Chondrocyte (in vitro differentiated cells): ENCODE measurements around the gene GPR156. TPM values are rescaled to one million over a fixed set of nuclear protein-coding genes. Genes with fewer than 3 reads are reported as not detected.

ENCODE experiments used
- DNase-seq: peaks from one replicate; pipeline ENCODE4 v3.0.0; 2021; ENCODE audit warnings: mixed read lengths, low spot score
- H3K27ac Mint-ChIP-seq: one replicate; pipeline ENCODE4 v1.8.0; 2021; ENCODE audit warnings: mild to moderate bottlenecking, moderate library complexity, mixed read lengths; ENCODE audit not compliant: unreplicated experiment
- H3K27me3 Mint-ChIP-seq: 2 replicates; pipeline ENCODE4 v1.8.0; 2021; ENCODE audit warnings: low read depth, mixed read lengths
- H3K36me3 Mint-ChIP-seq: 2 replicates; pipeline ENCODE4 v1.8.0; 2021; ENCODE audit warnings: low read depth, mixed read lengths
- H3K4me1 Mint-ChIP-seq: 2 replicates; pipeline ENCODE4 v1.8.0; 2021; ENCODE audit warnings: low read depth, mild to moderate bottlenecking, mixed read lengths
- H3K4me3 Mint-ChIP-seq: one replicate; pipeline ENCODE4 v1.8.0; 2021; ENCODE audit warnings: mild to moderate bottlenecking, moderate library complexity, mixed read lengths; ENCODE audit not compliant: unreplicated experiment
- H3K9me3 Mint-ChIP-seq: 2 replicates; pipeline ENCODE4 v1.8.0; 2021; ENCODE audit warnings: low read depth, mixed read lengths
- total RNA-seq: library from RNA; stranded (reverse); gene quantifications from 3 replicates; pipeline ENCODE4 v1.2.1, GENCODE V29; 2021
- TF ChIP-seq, protein P1 (sequence below): fragments of 200-600 bp; sonication (generic); IDR thresholded peaks from 2 replicates; pipeline ENCODE4 v1.5.0; 2021; ENCODE audit warnings: antibody characterized with exemption, mild to moderate bottlenecking, moderate library complexity

The GPR156 gene
- total RNA-seq, 1 donor from 2014 or later, result 1.7 TPM

DNA sequence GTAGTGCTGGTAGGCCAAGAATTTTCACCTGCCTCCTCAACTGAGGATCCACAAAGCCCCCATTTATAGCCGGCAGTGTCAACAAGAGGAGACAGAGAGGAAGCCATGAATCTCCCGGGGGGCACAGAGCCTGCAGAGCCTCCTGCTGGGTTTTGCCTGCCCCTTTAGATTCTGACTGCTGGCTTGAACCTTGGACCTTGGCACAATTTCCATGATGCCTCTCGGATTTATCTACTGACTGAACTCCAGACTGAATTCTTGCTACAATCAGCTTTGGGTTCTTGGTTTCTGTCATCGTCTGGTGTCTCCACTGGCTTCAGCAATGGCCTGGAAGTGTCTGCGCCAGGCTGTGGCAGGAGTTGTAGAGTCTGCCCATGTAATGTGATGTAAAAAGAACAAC is 80.7 kb downstream of the GPR156 start:
- no peaks in the 10 kb centered on the region for H3K36me3 Mint-ChIP-seq
- H3K4me3 Mint-ChIP-seq, result no peak overlapping the region
- TF ChIP-seq, protein P1, sequence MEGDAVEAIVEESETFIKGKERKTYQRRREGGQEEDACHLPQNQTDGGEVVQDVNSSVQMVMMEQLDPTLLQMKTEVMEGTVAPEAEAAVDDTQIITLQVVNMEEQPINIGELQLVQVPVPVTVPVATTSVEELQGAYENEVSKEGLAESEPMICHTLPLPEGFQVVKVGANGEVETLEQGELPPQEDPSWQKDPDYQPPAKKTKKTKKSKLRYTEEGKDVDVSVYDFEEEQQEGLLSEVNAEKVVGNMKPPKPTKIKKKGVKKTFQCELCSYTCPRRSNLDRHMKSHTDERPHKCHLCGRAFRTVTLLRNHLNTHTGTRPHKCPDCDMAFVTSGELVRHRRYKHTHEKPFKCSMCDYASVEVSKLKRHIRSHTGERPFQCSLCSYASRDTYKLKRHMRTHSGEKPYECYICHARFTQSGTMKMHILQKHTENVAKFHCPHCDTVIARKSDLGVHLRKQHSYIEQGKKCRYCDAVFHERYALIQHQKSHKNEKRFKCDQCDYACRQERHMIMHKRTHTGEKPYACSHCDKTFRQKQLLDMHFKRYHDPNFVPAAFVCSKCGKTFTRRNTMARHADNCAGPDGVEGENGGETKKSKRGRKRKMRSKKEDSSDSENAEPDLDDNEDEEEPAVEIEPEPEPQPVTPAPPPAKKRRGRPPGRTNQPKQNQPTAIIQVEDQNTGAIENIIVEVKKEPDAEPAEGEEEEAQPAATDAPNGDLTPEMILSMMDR, result no peak
- H3K9me3 Mint-ChIP-seq, result no peaks in the 10 kb centered on the region
- H3K4me1 Mint-ChIP-seq, result peaks cover 5% of the 10 kb centered on the region
- no peaks in the 10 kb centered on the region for H3K27me3 Mint-ChIP-seq
- no peak for DNase-seq
- H3K27ac Mint-ChIP-seq, result no peak overlapping the region

DNA sequence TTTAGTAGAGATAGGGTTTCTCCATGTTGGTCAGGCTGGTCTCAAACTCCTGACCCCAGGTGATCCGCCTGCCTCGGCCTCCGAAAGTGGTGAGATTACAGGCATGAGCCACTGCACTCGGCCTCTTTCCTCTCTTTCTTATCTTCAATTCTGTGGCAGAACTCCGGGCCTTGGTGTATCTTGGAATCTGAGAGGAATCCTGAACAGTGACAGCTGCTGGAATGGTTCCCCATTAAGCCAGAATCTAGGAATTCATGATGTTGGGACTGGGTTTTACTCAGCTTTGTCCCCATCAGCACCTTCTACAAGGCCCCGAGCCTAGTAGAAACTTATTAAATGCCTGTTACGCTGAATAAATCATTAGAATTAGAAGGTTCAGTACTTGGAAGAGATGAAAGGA is 81.4 kb downstream of the GPR156 start:
- no peak for DNase-seq
- Mint-ChIP-seq H3K27me3 (no peaks in the 10 kb centered on the region), H3K9me3 (no peaks in the 10 kb centered on the region), H3K36me3 (no peaks in the 10 kb centered on the region), H3K4me3 (no peak overlapping the region), H3K4me1 (peaks cover 5% of the 10 kb centered on the region), H3K27ac (no peak overlapping the region)
- TF ChIP-seq, protein P1, result no peak

DNA sequence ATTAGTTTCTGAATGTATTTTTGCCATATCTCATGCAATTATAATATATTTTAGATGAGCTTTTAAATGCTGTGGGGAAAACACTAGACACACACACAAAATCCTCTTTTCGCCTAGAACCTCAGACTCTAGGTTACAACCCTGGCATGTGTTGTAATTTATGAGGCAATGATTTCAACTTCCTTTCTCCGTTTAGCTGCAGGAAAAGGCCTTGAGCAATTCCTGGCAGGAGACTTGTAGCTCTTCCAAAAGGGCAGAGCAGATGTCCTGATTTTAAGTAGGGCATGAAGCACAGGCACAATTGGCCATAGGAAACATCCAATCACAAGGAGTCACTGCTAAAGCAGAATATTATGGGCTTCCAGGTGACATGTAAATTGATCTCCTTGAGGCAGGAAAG is 82.0 kb downstream of the GPR156 start:
- peak overlapping the region; percentile 24 for H3K27ac Mint-ChIP-seq
- TF ChIP-seq, protein P1, result no peak
- no peaks in the 10 kb centered on the region for H3K36me3 Mint-ChIP-seq
- peaks cover 5% of the 10 kb centered on the region for H3K4me1 Mint-ChIP-seq
- DNase-seq, result no peak
- no peak overlapping the region for H3K4me3 Mint-ChIP-seq
- H3K9me3 Mint-ChIP-seq, result no peaks in the 10 kb centered on the region
- H3K27me3 Mint-ChIP-seq, result no peaks in the 10 kb centered on the region

DNA sequence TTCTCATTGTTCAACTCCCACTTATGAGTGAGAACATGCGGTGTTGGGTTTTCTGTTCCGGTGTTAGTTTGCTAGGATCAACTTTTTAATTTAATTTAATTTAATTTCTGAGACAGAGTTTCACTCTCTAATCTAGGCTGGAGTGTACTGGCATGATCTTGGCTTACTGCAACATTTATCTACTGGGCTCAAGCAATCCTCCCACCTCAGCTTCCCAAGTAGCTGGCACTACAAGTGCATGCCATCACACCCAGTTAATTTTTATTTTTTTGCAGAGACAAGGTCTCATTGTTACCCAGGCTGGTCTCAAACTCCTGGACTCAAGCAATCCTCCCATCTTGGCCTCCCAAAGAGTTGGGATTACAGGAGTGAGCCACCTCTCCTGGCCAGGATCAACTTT is 82.7 kb downstream of the GPR156 start:
- Mint-ChIP-seq H3K27ac (no peak overlapping the region), H3K36me3 (no peaks in the 10 kb centered on the region), H3K27me3 (no peaks in the 10 kb centered on the region), H3K4me3 (no peak overlapping the region), H3K4me1 (peaks cover 5% of the 10 kb centered on the region), H3K9me3 (no peaks in the 10 kb centered on the region)
- DNase-seq, result no peak
- TF ChIP-seq, protein P1, result no peak

DNA sequence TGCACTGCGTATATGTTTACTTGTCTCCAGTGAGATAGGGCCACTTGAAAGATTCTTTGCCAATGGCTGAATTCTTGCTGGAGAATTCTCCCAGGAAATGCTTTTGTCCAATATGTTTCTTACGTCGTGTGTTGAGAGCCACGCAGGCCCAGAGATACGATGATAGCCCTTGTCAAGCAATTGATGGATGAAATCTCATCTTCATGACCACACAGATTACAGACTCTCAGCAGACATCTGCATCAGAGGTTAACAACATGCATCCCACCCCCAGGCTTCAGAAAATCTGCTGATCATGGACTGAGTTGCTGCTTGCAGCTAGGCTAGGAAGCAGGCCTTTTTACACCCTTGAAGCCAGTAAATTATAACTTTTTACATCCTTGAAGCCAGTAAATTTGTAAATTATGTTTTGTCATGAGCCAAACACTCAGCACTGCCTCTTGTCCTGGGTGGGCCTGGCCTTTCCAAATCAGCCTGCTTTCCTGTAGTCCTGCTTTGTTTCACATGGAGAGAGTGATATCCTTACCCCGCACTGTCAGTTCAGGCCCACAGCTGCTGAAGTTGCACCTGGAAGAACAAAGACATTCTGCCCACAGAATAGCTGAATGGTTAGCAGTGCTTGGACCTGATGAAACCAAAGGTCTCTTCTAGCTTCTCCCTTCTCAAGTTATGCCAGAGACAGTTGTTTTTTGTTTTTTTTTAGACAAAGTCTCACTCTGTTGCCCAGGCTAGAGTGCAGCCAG is 84.4 kb downstream of the GPR156 start:
- TF ChIP-seq, protein P1, result no peak
- H3K9me3 Mint-ChIP-seq, result no peaks in the 10 kb centered on the region
- no peak for DNase-seq
- H3K4me3 Mint-ChIP-seq, result no peak overlapping the region
- H3K27me3 Mint-ChIP-seq, result no peaks in the 10 kb centered on the region
- no peaks in the 10 kb centered on the region for H3K36me3 Mint-ChIP-seq
- peaks cover 5% of the 10 kb centered on the region for H3K4me1 Mint-ChIP-seq
- H3K27ac Mint-ChIP-seq, result no peak overlapping the region
